GM21447 (cell line): ENCODE data around the gene CREB3L2.

Source experiments
- ATAC-seq: cut with Tn5 transposase; IDR thresholded peaks from one replicate; pipeline ENCODE4 v1.9.1; 2021; ENCODE audit not compliant: unreplicated experiment

Gene CREB3L2

DNA sequence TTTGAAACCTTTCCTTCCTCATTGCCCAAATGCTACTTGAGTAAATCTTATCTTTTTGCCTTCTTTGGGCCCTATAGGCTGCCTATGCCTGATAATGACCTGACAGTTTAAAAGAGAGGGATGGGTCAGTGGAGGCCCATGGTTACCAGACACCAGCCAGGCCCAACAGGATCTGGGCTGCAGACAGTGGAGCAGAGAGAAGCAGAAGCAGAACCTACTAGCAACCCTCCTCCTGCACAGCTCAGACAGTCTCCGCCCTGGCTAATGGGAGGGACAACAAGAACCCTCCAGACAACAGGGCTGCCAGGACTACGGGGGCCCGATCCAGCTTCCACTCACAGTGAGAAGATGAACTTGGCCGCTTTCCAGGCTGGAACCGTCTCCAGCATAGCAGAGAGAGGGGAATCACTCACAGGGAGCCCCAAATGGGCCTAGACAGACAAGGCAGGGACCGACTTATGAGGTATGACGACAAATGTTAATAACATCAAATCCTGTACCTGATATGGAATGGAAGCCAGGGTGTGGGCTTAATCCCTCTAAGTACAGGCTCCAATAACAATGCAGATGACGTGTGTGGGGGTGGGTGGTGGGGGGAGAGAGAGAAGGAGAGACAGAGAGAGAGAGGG, 123.4 kb downstream of the CREB3L2 start:
- no peak for ATAC-seq

- ATAC-seq: no peak
These were observed 124.7 kb downstream of the CREB3L2 start for GRCh38 chr7:137877027-137877675.

- ATAC-seq: no peak
These were observed 126.1 kb downstream of the CREB3L2 start for GRCh38 chr7:137875746-137876145.

GRCh38 chr7:137873979-137874777, 127.7 kb downstream of the CREB3L2 start:
- ATAC-seq: no peak

DNA sequence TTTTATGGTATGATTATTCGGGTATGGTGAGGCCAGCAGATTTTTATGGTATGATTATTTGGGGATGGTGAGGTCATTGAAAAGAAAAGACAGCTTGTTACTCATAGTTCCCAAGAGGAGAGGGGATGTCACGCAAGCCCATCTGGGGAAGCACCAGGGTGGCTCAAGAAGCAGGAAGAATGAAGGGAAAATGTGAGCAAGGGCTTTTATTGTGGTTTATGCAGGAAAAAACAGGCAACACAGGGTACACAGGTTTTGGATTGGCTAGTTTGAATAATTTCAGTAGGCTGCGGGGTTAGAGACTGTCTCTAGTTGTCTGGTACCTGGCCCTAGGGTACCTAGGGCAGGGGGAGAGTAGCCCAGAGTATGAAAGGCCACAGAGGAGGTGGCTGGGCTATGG, 128.4 kb downstream of the CREB3L2 start:
- ATAC-seq: no peak

DNA sequence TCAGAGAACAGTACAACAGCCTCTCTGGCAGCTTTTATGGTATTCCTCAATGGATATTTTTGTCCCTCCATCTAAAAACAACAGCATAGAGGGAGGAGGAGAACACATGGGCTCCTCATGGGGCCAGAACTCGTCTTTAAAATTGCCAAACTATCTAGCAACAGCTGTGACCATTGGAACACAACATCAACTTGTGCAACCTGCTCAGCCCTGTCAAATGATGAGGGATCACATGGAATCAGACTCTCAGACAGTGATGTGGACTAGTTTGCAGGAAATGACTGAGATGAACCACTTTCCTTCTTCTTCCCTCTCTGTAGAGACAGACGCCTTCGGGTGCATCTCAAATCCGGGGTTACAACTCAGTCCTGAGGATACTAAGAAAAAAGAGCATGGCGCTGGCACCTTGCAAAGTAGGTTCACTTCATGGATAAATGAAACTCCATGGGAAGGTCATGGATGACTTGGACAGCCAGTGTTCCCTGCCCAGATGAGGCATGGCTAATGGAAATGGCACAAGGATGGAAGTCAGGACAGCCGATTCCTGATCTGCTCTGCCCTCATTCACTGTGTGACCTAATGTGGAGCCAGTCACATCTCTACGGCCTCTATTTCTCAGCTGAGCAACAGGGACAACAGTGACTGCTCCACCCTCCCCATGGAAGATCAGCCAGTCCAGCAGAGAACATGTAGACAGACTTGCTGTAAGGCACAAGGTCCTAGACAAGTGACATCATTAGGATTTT, 130.5 kb downstream of the CREB3L2 start:
- no peak for ATAC-seq

GRCh38 chr7:137870684-137871083, 131.2 kb downstream of the CREB3L2 start:
- ATAC-seq: no peak

DNA sequence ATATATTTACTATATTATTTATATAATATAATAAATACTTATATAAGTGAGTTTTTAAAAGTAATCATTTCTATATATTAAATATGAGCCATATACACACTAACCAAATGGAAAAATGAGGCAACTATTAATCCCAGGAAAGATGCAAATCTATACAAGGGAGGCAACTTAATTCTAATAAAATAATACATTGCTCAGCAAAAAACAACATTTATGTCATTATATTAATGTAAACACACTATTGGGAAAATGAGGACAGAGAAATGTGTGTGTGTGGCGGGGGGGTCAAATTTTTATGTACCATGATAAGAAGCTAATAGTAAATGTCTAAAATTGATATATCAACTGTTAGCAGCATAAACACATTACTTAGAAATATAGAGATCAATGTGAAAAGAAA, 131.8 kb downstream of the CREB3L2 start:
- ATAC-seq: no peak

- ATAC-seq: no peak
These were observed 132.6 kb downstream of the CREB3L2 start for GRCh38 chr7:137869260-137869659.

DNA sequence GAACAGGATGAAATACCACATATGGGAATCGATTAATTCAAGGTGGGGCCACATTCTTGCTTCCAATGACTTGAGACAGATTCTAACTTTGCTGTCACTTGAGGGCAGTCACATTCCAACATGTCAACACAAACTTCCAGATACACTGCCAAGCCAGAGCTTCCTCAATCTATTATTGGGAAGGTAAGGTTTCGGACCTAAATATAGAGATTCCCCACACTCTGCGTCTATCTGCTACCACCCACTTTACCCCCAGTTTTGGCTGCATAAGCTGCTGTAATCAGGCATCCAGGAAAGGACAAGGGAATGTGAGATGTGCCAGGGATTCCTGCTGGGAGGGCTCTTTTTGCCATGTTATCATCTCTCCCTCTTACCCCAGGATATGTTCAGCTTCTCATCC, 134.6 kb downstream of the CREB3L2 start:
- no peak for ATAC-seq

DNA sequence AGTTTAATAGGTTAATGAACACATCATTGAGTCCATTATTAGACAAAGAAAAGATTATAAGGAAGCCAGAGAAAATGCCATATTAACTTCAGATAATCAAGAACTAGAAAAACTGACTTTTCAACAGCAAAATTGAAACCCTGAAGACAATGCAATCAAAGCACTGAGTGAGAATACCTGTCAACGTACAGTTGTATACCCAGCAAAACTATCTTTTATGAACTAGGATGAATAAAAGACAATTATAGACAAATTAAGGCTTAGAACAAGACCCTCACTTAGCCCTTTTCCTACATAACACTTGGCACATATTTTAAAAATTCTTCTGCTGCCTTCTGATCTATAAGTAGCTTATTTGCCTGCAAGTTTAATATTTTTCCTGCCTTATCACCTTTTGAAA, 136.1 kb downstream of the CREB3L2 start:
- no peak for ATAC-seq

- no peak for ATAC-seq
These were observed 138.9 kb downstream of the CREB3L2 start for GRCh38 chr7:137862964-137863363.

GRCh38 chr7:137862358-137862757, 139.5 kb downstream of the CREB3L2 start:
- ATAC-seq: no peak

- no peak for ATAC-seq
These were observed 141.3 kb downstream of the CREB3L2 start for GRCh38 chr7:137860542-137860941.

- no peak for ATAC-seq
These were observed 148.8 kb downstream of the CREB3L2 start for GRCh38 chr7:137853053-137853452.

GRCh38 chr7:137852108-137852507, 149.8 kb downstream of the CREB3L2 start:
- no peak for ATAC-seq

GRCh38 chr7:137850972-137851945, 150.6 kb downstream of the CREB3L2 start:
- ATAC-seq: no peak

DNA sequence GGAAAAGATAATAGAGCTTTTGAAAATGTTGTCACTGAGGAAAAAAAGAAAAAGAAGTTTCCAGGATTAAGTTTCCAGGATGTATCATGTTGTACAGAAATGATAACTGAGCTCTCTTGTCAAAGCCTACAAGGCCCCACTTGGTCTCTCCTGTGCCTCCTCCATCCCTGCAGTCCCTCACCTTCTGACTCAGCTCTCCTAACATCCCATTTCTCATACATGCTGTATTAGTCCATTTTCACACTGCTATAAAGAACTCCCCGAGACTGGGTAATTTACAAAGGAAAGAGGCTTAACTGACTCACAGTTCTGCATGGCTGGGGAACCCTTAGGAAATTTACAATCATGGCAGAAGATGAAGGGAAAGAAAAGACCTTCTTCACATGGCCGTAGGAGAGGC, 151.3 kb downstream of the CREB3L2 start:
- ATAC-seq: no peak

DNA sequence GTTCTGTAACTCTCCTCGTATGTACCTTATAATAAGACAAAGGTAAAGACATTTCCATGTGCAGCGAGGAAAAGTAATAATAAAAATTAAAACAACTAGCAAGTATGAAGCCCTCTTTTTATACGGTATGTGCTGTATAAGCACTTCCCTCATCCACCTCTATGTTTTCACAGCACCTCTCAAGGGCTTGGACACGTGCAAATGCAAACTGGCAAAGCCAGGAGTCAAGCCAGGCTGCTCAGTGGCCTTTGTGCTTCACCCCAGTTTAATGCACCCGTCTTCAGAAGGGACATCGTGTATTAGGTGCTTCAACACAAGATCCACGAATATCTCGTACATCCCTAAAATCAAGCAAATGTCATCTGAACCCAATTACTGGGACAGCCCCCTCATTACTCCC, 153.8 kb downstream of the CREB3L2 start:
- no peak for ATAC-seq

DNA sequence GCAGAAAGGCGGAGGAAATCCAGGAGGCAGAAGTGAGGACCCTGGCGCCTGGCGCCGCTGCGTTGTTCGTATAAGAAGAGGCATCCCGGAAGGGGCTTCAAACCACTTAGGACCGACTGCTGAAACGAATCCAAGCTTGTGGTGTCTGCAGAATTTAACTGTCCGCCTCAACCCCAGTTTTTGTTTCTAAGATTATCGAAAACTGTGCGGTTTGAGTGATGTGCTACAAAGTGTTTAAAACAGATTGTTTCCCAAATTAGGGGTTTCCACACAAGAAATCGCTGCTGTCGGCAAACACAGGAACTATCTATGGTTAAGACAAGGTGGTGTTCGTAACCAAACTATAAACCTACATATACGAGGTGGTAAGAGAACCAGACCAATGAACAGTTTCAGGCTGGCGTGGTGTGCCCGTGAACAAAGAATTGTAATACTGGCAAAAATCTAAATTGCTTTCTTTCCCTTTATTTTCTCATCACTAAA, 154.3 kb downstream of the CREB3L2 start:
- no peak for ATAC-seq
